ENCODE results near the gene AADACL3.

Gene AADACL3

GRCh38 chr1:12773438-12773837 is 57.5 kb downstream of the AADACL3 start, which contains the start of gene PRAMEF12:
PRAMEF12 (plus strand) TSS chr1:12773738; CDS start chr1:12774868, 1,130 bp downstream.
- H3K27ac ChIP-seq (replicated peaks; ENCODE audit: low read length), result no peak within 1 kb of the TSS
- no peak for DNase-seq (ENCODE audit: low spot score)
- no peak within 1 kb of the TSS for H4K8ac ChIP-seq (ENCODE audit: low read depth, low read length)
- no peak within 1 kb of the TSS for H3K23ac ChIP-seq (ENCODE audit: low read depth, low read length, poor library complexity)
- H2AFZ ChIP-seq (ENCODE audit: low read length), result no peak within 1 kb of the TSS
- H3K4ac ChIP-seq (ENCODE audit: low read length), result no peak within 1 kb of the TSS
- H2BK15ac ChIP-seq (ENCODE audit: low read length), result no peak within 1 kb of the TSS
- no peak within 1 kb of the TSS for H3K9ac ChIP-seq (ENCODE audit: low read depth, low read length, poor library complexity)
- H2BK5ac ChIP-seq (ENCODE audit: low read length), result no peak within 1 kb of the TSS
- H3K18ac ChIP-seq (ENCODE audit: low read length), result no peak within 1 kb of the TSS
- H2BK120ac ChIP-seq (ENCODE audit: low read depth, low read length), result no peak within 1 kb of the TSS
- H3K9me3 ChIP-seq (replicated peaks in 1 of 2; ENCODE audit: control insufficient read depth in 2 of 2, insufficient read depth in 1 of 2, low read depth in 1 of 2, low read length in 2 of 2), result no peaks in the 10 kb centered on the region
- no peak within 1 kb of the TSS for H3K14ac ChIP-seq (ENCODE audit: low read length)
- H3K79me1 ChIP-seq (ENCODE audit: low read depth, low read length), result peaks cover 2% of the 10 kb centered on the region
- no peaks in the 10 kb centered on the region for H3K36me3 ChIP-seq (replicated peaks in 1 of 2; ENCODE audit: control insufficient read depth in 2 of 2, insufficient read depth in 2 of 2, low read length in 2 of 2)
- H3K27me3 ChIP-seq (ENCODE audit: control insufficient read depth in 3 of 3, insufficient read depth in 3 of 3, low read depth in 1 of 3, low read length in 3 of 3), result peaks cover 0 to 35% (median 4%) of the 10 kb centered on the region in 3 experiments
- H3K4me3 ChIP-seq (ENCODE audit: low read length in 2 of 2), result no peak within 1 kb of the TSS
- H2AK5ac ChIP-seq (ENCODE audit: low read depth, low read length), result no peak within 1 kb of the TSS
- no peak within 1 kb of the TSS for H3K4me2 ChIP-seq (ENCODE audit: insufficient read depth, low read length, poor library complexity, severe bottlenecking)
- H3K4me1 ChIP-seq (ENCODE audit: control insufficient read depth in 2 of 2, insufficient read depth in 1 of 2, low read depth in 1 of 2, low read length in 2 of 2), result no peaks in the 10 kb centered on the region
- H2BK12ac ChIP-seq (ENCODE audit: low read length), result no peak within 1 kb of the TSS
- WGBS, 2 donors (ENCODE audit: extremely low coverage in 2 of 2, insufficient read length in 2 of 2, insufficient replicate concordance in 1 of 2), result no CpG with 5 or more reads among the region's 5 CpGs
- H4K91ac ChIP-seq (ENCODE audit: low read depth, low read length, poor library complexity), result no peak within 1 kb of the TSS

GRCh38 chr1:12774801-12775345 is 59.0 kb downstream of the AADACL3 start:
- no peak for DNase-seq (ENCODE audit: low spot score)
- H3K18ac ChIP-seq (ENCODE audit: low read length), result peak overlapping the region; percentile 32
- H2AK5ac ChIP-seq (ENCODE audit: low read depth, low read length), result no peak overlapping the region
- H3K27me3 ChIP-seq (ENCODE audit: control insufficient read depth in 3 of 3, insufficient read depth in 3 of 3, low read depth in 1 of 3, low read length in 3 of 3), result peaks cover 0 to 43% (median 4%) of the 10 kb centered on the region in 3 experiments
- no peak overlapping the region for H3K4me2 ChIP-seq (ENCODE audit: insufficient read depth, low read length, poor library complexity, severe bottlenecking)
- H2AFZ ChIP-seq (ENCODE audit: low read length), result no peak overlapping the region
- H2BK120ac ChIP-seq (ENCODE audit: low read depth, low read length), result no peak overlapping the region
- no peak overlapping the region for H3K9ac ChIP-seq (ENCODE audit: low read depth, low read length, poor library complexity)
- H4K8ac ChIP-seq (ENCODE audit: low read depth, low read length), result no peak overlapping the region
- no peak overlapping the region for H2BK15ac ChIP-seq (ENCODE audit: low read length)
- no peak overlapping the region for H3K14ac ChIP-seq (ENCODE audit: low read length)
- peaks cover 2% of the 10 kb centered on the region for H3K79me1 ChIP-seq (ENCODE audit: low read depth, low read length)
- no CpG with 5 or more reads among the region's 5 CpGs for WGBS, 2 donors (ENCODE audit: extremely low coverage in 2 of 2, insufficient read length in 2 of 2, insufficient replicate concordance in 1 of 2)
- no peak overlapping the region for H3K4ac ChIP-seq (ENCODE audit: low read length)
- H2BK5ac ChIP-seq (ENCODE audit: low read length), result peak overlapping the region; percentile 59
- no peaks in the 10 kb centered on the region for H3K36me3 ChIP-seq (replicated peaks in 1 of 2; ENCODE audit: control insufficient read depth in 2 of 2, insufficient read depth in 2 of 2, low read length in 2 of 2)
- H3K27ac ChIP-seq (replicated peaks; ENCODE audit: low read length), result no peak overlapping the region
- H3K23ac ChIP-seq (ENCODE audit: low read depth, low read length, poor library complexity), result no peak overlapping the region
- no peak overlapping the region for H4K91ac ChIP-seq (ENCODE audit: low read depth, low read length, poor library complexity)
- H3K4me3 ChIP-seq (ENCODE audit: low read length in 2 of 2), result no peak overlapping the region
- H3K4me1 ChIP-seq (ENCODE audit: control insufficient read depth in 2 of 2, insufficient read depth in 1 of 2, low read depth in 1 of 2, low read length in 2 of 2), result no peaks in the 10 kb centered on the region
- no peak overlapping the region for H2BK12ac ChIP-seq (ENCODE audit: low read length)
- H3K9me3 ChIP-seq (replicated peaks in 1 of 2; ENCODE audit: control insufficient read depth in 2 of 2, insufficient read depth in 1 of 2, low read depth in 1 of 2, low read length in 2 of 2), result no peaks in the 10 kb centered on the region

- peaks cover 2% of the 10 kb centered on the region for H3K79me1 ChIP-seq (ENCODE audit: low read depth, low read length)
- no peak overlapping the region for H2BK12ac ChIP-seq (ENCODE audit: low read length)
- no peaks in the 10 kb centered on the region for H3K4me1 ChIP-seq (ENCODE audit: control insufficient read depth in 2 of 2, insufficient read depth in 1 of 2, low read depth in 1 of 2, low read length in 2 of 2)
- no peak overlapping the region for H3K4me3 ChIP-seq (ENCODE audit: low read length in 2 of 2)
- no peak overlapping the region for H3K4me2 ChIP-seq (ENCODE audit: insufficient read depth, low read length, poor library complexity, severe bottlenecking)
- H3K36me3 ChIP-seq (replicated peaks in 1 of 2; ENCODE audit: control insufficient read depth in 2 of 2, insufficient read depth in 2 of 2, low read length in 2 of 2), result no peaks in the 10 kb centered on the region
- no peak overlapping the region for H3K18ac ChIP-seq (ENCODE audit: low read length)
- no peak overlapping the region for H3K27ac ChIP-seq (replicated peaks; ENCODE audit: low read length)
- DNase-seq (ENCODE audit: low spot score), result no peak
- no peaks in the 10 kb centered on the region for H3K9me3 ChIP-seq (replicated peaks in 1 of 2; ENCODE audit: control insufficient read depth in 2 of 2, insufficient read depth in 1 of 2, low read depth in 1 of 2, low read length in 2 of 2)
- WGBS, 2 donors (ENCODE audit: extremely low coverage in 2 of 2, insufficient read length in 2 of 2, insufficient replicate concordance in 1 of 2), result no CpG with 5 or more reads among the region's 8 CpGs
- no peak overlapping the region for H2BK15ac ChIP-seq (ENCODE audit: low read length)
- no peak overlapping the region for H3K9ac ChIP-seq (ENCODE audit: low read depth, low read length, poor library complexity)
- H3K23ac ChIP-seq (ENCODE audit: low read depth, low read length, poor library complexity), result no peak overlapping the region
- H3K4ac ChIP-seq (ENCODE audit: low read length), result no peak overlapping the region
- H2AFZ ChIP-seq (ENCODE audit: low read length), result no peak overlapping the region
- peaks cover 0 to 40% (median 4%) of the 10 kb centered on the region in 3 experiments for H3K27me3 ChIP-seq (ENCODE audit: control insufficient read depth in 3 of 3, insufficient read depth in 3 of 3, low read depth in 1 of 3, low read length in 3 of 3)
- no peak overlapping the region for H2AK5ac ChIP-seq (ENCODE audit: low read depth, low read length)
- H4K91ac ChIP-seq (ENCODE audit: low read depth, low read length, poor library complexity), result no peak overlapping the region
- no peak overlapping the region for H2BK120ac ChIP-seq (ENCODE audit: low read depth, low read length)
- H3K14ac ChIP-seq (ENCODE audit: low read length), result no peak overlapping the region
- no peak overlapping the region for H4K8ac ChIP-seq (ENCODE audit: low read depth, low read length)
- peak overlapping the region; percentile 59 for H2BK5ac ChIP-seq (ENCODE audit: low read length)
These were observed 59.5 kb downstream of the AADACL3 start for GRCh38 chr1:12775443-12775842.

DNA sequence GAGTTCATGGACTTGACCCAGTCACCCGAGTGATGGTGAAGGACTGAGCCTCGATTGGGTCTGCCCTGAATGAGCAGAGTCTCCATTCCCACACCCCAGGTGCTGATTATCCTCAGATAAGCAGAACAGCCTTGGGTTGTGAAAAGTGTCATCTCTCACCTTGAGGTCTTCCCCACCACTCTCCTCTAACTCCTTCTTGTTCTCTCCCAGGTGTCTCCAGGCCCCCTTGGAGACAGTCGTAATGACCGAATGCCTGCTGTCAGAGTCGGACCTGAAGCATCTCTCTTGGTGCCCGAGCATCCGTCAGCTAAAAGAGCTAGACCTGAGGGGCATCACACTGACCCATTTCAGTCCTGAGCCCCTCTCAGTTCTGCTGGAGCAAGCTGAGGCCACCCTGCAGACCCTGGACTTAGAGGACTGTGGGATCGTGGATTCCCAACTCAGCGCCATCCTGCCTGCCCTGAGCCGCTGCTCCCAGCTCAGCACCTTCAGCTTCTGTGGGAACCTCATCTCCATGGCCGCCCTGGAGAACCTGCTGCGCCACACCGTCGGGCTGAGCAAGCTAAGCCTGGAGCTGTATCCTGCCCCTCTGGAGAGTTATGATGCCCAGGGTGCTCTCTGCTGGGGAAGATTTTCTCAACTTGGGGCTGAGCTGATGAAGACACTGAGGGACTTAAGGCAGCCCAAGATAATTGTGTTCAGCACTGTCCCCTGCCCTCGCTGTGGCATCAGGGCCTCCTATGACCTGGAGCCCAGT is 61.1 kb downstream of the AADACL3 start:
- Histone ChIP-seq H3K36me3 (replicated peaks in 1 of 2; ENCODE audit: control insufficient read depth in 2 of 2, insufficient read depth in 2 of 2, low read length in 2 of 2) (no peaks in the 10 kb centered on the region), H3K9me3 (replicated peaks in 1 of 2; ENCODE audit: control insufficient read depth in 2 of 2, insufficient read depth in 1 of 2, low read depth in 1 of 2, low read length in 2 of 2) (no peaks in the 10 kb centered on the region), H3K9ac (ENCODE audit: low read depth, low read length, poor library complexity) (no peak overlapping the region), H3K4me2 (ENCODE audit: insufficient read depth, low read length, poor library complexity, severe bottlenecking) (no peak overlapping the region), H2BK120ac (ENCODE audit: low read depth, low read length) (no peak overlapping the region), H2BK15ac (ENCODE audit: low read length) (no peak overlapping the region), H3K4me3 (ENCODE audit: low read length in 2 of 2) (no peak overlapping the region), H2AK5ac (ENCODE audit: low read depth, low read length) (no peak overlapping the region), H3K27me3 (ENCODE audit: control insufficient read depth in 3 of 3, insufficient read depth in 3 of 3, low read depth in 1 of 3, low read length in 3 of 3) (peaks cover 0 to 30% (median 4%) of the 10 kb centered on the region in 3 experiments), H4K91ac (ENCODE audit: low read depth, low read length, poor library complexity) (no peak overlapping the region), H3K4ac (ENCODE audit: low read length) (no peak overlapping the region), H3K27ac (replicated peaks; ENCODE audit: low read length) (no peak overlapping the region), H3K18ac (ENCODE audit: low read length) (no peak overlapping the region), H3K14ac (ENCODE audit: low read length) (no peak overlapping the region), H3K23ac (ENCODE audit: low read depth, low read length, poor library complexity) (no peak overlapping the region), H4K8ac (ENCODE audit: low read depth, low read length) (no peak overlapping the region), H2BK5ac (ENCODE audit: low read length) (no peak overlapping the region), H3K79me1 (ENCODE audit: low read depth, low read length) (peaks cover 2% of the 10 kb centered on the region), H3K4me1 (ENCODE audit: control insufficient read depth in 2 of 2, insufficient read depth in 1 of 2, low read depth in 1 of 2, low read length in 2 of 2) (no peaks in the 10 kb centered on the region), H2AFZ (ENCODE audit: low read length) (no peak overlapping the region), H2BK12ac (ENCODE audit: low read length) (no peak overlapping the region)
- no CpG with 5 or more reads among the region's 15 CpGs for WGBS, 2 donors (ENCODE audit: extremely low coverage in 2 of 2, insufficient read length in 2 of 2, insufficient replicate concordance in 1 of 2)
- no peak for DNase-seq (ENCODE audit: low spot score)

Data from neuronal stem cell (in vitro differentiated cells).